Natural killer cell (primary cell): Measurements from ENCODE around the gene KLHL33. TPM values are rescaled to one million over a fixed set of nuclear protein-coding genes. Genes with fewer than 3 reads are reported as not detected.

Source experiments
- ATAC-seq, 3 donors: fragments of 150-1000 bp in 2 of 3; fragments of 200-7000 bp in 1 of 3; cut with Tn5 transposase; 1 replicate in 1 of 3; 2 replicates in 2 of 3; pipeline ENCODE4 v1.10.0; 2021; ENCODE audit warnings: mild to moderate bottlenecking in 2 of 3, moderate library complexity in 2 of 3
- DNase-seq, 2 donors: peaks; one replicate each; pipeline versions ENCODE4 v3.0.0 to v3.0.0-alpha.2; 2013 to 2021; ENCODE audit warnings: mixed read lengths in 1 of 2
- H3K27ac ChIP-seq: one replicate; pipeline ENCODE4 v1.5.1; 2013; ENCODE audit warnings: mild to moderate bottlenecking, low read length
- H3K27me3 ChIP-seq: one replicate; pipeline ENCODE4 v1.6.1; 2013; ENCODE audit warnings: low read length; ENCODE audit not compliant: control insufficient read depth, insufficient read depth
- H3K36me3 ChIP-seq: one replicate; pipeline ENCODE4 v1.6.1; 2013; ENCODE audit warnings: low read length; ENCODE audit not compliant: control insufficient read depth, insufficient read depth
- H3K4me1 ChIP-seq: one replicate; pipeline ENCODE4 v1.6.1; 2013; ENCODE audit warnings: low read length; ENCODE audit not compliant: control insufficient read depth, insufficient read depth
- H3K4me3 ChIP-seq: one replicate; pipeline ENCODE4 v1.5.1; 2013; ENCODE audit warnings: low read length
- H3K9me3 ChIP-seq: one replicate; pipeline ENCODE4 v1.6.1; 2013; ENCODE audit warnings: low read length; ENCODE audit not compliant: control insufficient read depth, insufficient read depth
- H3K27ac Mint-ChIP-seq, 2 donors: one replicate each; pipeline ENCODE4 v1.8.0; 2022; ENCODE audit warnings: mild to moderate bottlenecking in 2 of 2, mixed read lengths in 2 of 2, moderate library complexity in 1 of 2
- H3K27me3 Mint-ChIP-seq, 2 donors: one replicate each; pipeline ENCODE4 v1.8.0; 2022; ENCODE audit warnings: low read depth in 2 of 2, mixed read lengths in 2 of 2
- H3K36me3 Mint-ChIP-seq: one replicate; pipeline ENCODE4 v1.8.0; 2022; ENCODE audit warnings: mixed read lengths
- H3K4me1 Mint-ChIP-seq, 2 donors: one replicate each; pipeline ENCODE4 v1.8.0; 2022; ENCODE audit warnings: mixed read lengths in 2 of 2
- H3K4me3 Mint-ChIP-seq: one replicate; pipeline ENCODE4 v1.8.0; 2022; ENCODE audit warnings: mild to moderate bottlenecking, moderate library complexity, mixed read lengths
- H3K9me3 Mint-ChIP-seq, 2 donors: one replicate each; pipeline ENCODE4 v1.8.0; 2022; ENCODE audit warnings: mixed read lengths in 2 of 2
- WGBS: methylation state at CpG from one replicate; pipeline ENCODE4 v1.1.7; 2013; ENCODE audit warnings: missing lambda C conversion rate; ENCODE audit not compliant: insufficient coverage; 5-methylcytosine and 5-hydroxymethylcytosine counted together
- intact Hi-C: fragments of 100-400 bp; cut with micrococcal nuclease; formaldehyde crosslinking; loops from one replicate; pipeline ENCODE4 v1.14.2; 2022
- total RNA-seq, 4 donors: library from RNA; stranded (reverse); fragments of 120-200 nt in 1 of 4; gene quantifications; one replicate each; pipeline versions ENCODE4 v1.2.3 to v1.2.4, GENCODE V29; 2013 to 2022
- TF ChIP-seq, protein P1 (sequence below): fragments of 200-600 bp; IDR thresholded peaks from one replicate; pipeline ENCODE4 v1.8.0; 2022; ENCODE audit warnings: antibody characterized with exemption

KLHL33 gene
- total RNA-seq, 3 donors from 2014 or later (not counting 1 experiment from before 2014, with no cell fraction given), result 0.25 to 0.97 (median 0.31) TPM

DNA sequence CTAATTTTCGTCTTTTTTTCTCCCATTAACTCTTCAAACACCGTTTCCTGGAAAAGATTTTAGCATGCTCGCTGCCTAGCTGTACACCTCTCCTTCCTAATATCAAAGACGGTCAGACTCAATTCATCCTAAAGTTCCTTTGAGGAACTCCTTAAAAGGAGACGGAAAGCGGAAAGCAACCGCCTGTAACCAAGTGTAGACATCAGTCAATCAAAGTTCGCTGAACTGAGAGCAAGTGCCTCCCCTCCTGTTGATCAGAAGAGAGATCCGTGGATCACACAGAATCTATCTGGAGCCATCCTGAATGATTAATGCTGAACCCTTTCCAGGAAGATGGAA lies 22.3 kb downstream of the KLHL33 start:
- Mint-ChIP-seq H3K27me3 (no peaks in the 10 kb centered on the region), H3K4me3 (peak overlapping the region; percentile 98), H3K4me1 (peaks cover 35 to 52% of the 10 kb centered on the region in 2 donors), H3K36me3 (no peaks in the 10 kb centered on the region), H3K9me3 (no peaks in the 10 kb centered on the region), H3K27ac (peak overlapping the region; percentile 91 to 96)
- H3K9me3 ChIP-seq, result no peaks in the 10 kb centered on the region
- H3K27me3 ChIP-seq, result no peaks in the 10 kb centered on the region
- peak overlapping the region; percentile 97 for H3K4me3 ChIP-seq
- H3K27ac ChIP-seq, result peak overlapping the region; percentile 94
- under 1% methylated on average over 9 of the region's 9 CpGs for WGBS
- no peaks in the 10 kb centered on the region for H3K36me3 ChIP-seq
- DNase-seq (peak in 1 of 2 donors; percentile 60), ATAC-seq (no peak)
- TF ChIP-seq, protein P1, sequence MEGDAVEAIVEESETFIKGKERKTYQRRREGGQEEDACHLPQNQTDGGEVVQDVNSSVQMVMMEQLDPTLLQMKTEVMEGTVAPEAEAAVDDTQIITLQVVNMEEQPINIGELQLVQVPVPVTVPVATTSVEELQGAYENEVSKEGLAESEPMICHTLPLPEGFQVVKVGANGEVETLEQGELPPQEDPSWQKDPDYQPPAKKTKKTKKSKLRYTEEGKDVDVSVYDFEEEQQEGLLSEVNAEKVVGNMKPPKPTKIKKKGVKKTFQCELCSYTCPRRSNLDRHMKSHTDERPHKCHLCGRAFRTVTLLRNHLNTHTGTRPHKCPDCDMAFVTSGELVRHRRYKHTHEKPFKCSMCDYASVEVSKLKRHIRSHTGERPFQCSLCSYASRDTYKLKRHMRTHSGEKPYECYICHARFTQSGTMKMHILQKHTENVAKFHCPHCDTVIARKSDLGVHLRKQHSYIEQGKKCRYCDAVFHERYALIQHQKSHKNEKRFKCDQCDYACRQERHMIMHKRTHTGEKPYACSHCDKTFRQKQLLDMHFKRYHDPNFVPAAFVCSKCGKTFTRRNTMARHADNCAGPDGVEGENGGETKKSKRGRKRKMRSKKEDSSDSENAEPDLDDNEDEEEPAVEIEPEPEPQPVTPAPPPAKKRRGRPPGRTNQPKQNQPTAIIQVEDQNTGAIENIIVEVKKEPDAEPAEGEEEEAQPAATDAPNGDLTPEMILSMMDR, result no peak
- peaks cover 9% of the 10 kb centered on the region for H3K4me1 ChIP-seq
- intact Hi-C loops, result loop anchor here (1.0 to 5.0 kb wide), 4 partner anchors 41 to 269 kb away; partner anchors contain the start of genes APEX1, OSGEP, PARP2 and RNASE4

DNA sequence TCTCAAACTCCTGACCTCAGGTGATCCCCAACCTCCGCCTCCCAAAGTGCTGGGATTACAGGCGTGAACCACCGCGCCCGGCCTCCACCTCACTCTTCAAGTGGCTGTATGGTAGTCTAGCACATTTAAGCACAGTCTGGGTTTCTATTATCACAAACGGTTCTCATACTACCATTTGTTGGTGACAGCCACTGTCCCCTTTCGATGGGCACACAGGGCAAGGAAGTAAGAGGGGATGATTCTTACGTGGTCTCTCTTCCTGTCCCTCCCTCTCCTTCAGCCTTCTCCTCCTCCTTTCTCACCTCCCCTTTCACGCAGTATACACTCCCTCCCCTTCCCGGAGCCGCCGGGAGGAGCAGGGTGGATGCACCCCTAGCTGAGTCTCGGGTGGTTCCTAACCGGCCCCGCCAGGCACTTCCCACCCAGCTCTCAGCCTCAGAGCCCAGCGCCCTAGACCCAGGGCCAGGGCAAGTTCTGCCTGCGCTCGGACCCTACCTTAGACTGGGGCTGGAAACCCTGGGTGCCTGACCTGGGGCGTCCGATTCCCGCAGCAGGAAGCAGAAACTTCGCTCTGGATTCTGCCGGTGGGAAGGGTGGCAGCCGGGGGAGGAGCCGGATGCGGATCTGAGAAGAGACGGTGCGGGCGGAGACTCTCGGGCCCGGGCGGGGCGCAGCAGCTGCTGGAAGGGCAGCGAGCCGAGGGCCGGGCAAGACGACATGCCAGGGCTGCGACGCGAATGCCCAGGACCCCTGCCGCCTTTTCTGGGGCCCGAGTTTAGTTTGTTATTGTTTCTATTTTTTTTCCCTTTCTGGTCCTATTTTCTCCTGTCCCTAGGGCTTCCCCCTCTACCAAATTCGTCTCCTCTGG lies 22.9 kb downstream of the KLHL33 start, which contains the start of gene TEP1:
TEP1 (minus strand) TSS at position 626 of the 868 bp plus-strand sequence. CDS start 5,062 bp downstream, outside the sequence.
- Mint-ChIP-seq H3K9me3 (no peaks in the 10 kb centered on the region), H3K4me1 (peaks cover 35 to 54% of the 10 kb centered on the region in 2 donors), H3K27me3 (no peaks in the 10 kb centered on the region), H3K36me3 (no peaks in the 10 kb centered on the region), H3K4me3 (peak within 1 kb of the TSS; percentile 98), H3K27ac (peak within 1 kb of the TSS; percentile 91 to 96)
- intact Hi-C loops, result loop anchor here (1.0 to 5.0 kb wide), 3 partner anchors 42 to 269 kb away; partner anchors contain the start of genes APEX1, OSGEP and RNASE4
- H3K36me3 ChIP-seq, result peaks cover 3% of the 10 kb centered on the region
- WGBS, result under 1% methylated on average over 43 of the region's 43 CpGs
- H3K27me3 ChIP-seq, result no peaks in the 10 kb centered on the region
- TF ChIP-seq, protein P1, result no peak
- peaks cover 9% of the 10 kb centered on the region for H3K4me1 ChIP-seq
- ATAC-seq (peak; percentile 73 to 82 (median 76)), DNase-seq (peak; percentile 64 to 82)
- H3K4me3 ChIP-seq, result peak within 1 kb of the TSS; percentile 97
- H3K27ac ChIP-seq, result peak within 1 kb of the TSS; percentile 94
- no peaks in the 10 kb centered on the region for H3K9me3 ChIP-seq

DNA sequence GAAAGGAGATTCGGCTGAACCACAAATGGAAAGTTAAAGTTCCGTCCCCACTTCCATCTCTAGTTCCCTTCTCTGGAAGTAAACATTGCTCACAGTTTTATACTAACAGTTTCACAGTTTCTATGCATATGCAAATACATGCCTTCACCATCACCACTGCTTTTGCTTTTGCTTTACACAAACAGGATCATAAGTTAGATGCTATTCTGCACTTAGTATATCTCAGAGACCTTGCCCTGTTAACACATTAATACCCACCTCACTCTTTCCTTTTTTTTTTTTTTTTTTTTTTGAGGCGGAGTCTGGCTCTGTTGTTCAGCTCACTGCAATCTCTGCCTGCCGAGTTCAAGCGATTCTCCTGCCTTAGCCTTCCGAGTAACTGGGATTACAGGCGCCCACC lies 23.6 kb downstream of the KLHL33 start:
- TF ChIP-seq, protein P1, result no peak
- Histone ChIP-seq H3K27ac (peak overlapping the region; percentile 94), H3K4me3 (peak overlapping the region; percentile 97), H3K4me1 (peaks cover 9% of the 10 kb centered on the region), H3K36me3 (peaks cover 9% of the 10 kb centered on the region), H3K9me3 (no peaks in the 10 kb centered on the region), H3K27me3 (no peaks in the 10 kb centered on the region)
- no peaks in the 10 kb centered on the region for H3K36me3 Mint-ChIP-seq
- H3K4me3 Mint-ChIP-seq, result peak overlapping the region; percentile 98
- intact Hi-C loops, result loop anchor here (2.0 to 5.0 kb wide), 2 partner anchors 42 to 270 kb away; partner anchors contain the start of genes APEX1, OSGEP and RNASE4
- ATAC-seq, result peak; percentile 61 to 81 (median 65)
- H3K4me1 Mint-ChIP-seq, result peaks cover 35 to 58% of the 10 kb centered on the region in 2 donors
- no peaks in the 10 kb centered on the region for H3K9me3 Mint-ChIP-seq
- peak overlapping the region; percentile 91 to 96 for H3K27ac Mint-ChIP-seq
- no peaks in the 10 kb centered on the region for H3K27me3 Mint-ChIP-seq
- DNase-seq, result peak in 1 of 2 donors; percentile 66
- WGBS, result 8% methylated on average over 7 of the region's 7 CpGs
